ENCODE measurements around the gene ZC2HC1C. TPM values are rescaled to one million over a fixed set of nuclear protein-coding genes. Genes with fewer than 3 reads are reported as not detected.

ZC2HC1C gene
- total and polyA plus RNA-seq, 10 of the 15 experiments (the other 5 are each of a cell fraction or from before 2014, with no cell fraction given), result 0.92 to 3.7 (median 1.6) TPM

- no peak for TF ChIP-seq ZBTB4 (CRISPR knock-in tag; IDR thresholded peaks at IDR 0.05)
- no peak for TF ChIP-seq RELB (IDR thresholded peaks at IDR 0.05; ENCODE audit: low read depth)
- TF ChIP-seq YBX1 (IDR thresholded peaks at IDR 0.05), result no peak
- TF ChIP-seq POLR2AphosphoS5 (IDR thresholded peaks at IDR 0.05; ENCODE audit: low read length), result no peak
- no peak for TF ChIP-seq MTA2 (IDR thresholded peaks at IDR 0.05; ENCODE audit: low read depth)
- no peak for TF ChIP-seq NR2C1 (IDR thresholded peaks at IDR 0.05)
- TF ChIP-seq IRF5 (IDR thresholded peaks at IDR 0.05; ENCODE audit: borderline replicate concordance), result no peak
- TF ChIP-seq E2F4 (IDR thresholded peaks at IDR 0.05; ENCODE audit: low read depth, low read length), result no peak
- no peak for TF ChIP-seq SREBF2 (IDR thresholded peaks at IDR 0.05; ENCODE audit: low read length)
These were observed 19.7 kb upstream of the ZC2HC1C start (continued) for GRCh38 chr14:75049731-75050201.

Data from GM12878 (cell line).